ENCODE results near the gene RABGGTA.

- TF ChIP-seq, protein P1, sequence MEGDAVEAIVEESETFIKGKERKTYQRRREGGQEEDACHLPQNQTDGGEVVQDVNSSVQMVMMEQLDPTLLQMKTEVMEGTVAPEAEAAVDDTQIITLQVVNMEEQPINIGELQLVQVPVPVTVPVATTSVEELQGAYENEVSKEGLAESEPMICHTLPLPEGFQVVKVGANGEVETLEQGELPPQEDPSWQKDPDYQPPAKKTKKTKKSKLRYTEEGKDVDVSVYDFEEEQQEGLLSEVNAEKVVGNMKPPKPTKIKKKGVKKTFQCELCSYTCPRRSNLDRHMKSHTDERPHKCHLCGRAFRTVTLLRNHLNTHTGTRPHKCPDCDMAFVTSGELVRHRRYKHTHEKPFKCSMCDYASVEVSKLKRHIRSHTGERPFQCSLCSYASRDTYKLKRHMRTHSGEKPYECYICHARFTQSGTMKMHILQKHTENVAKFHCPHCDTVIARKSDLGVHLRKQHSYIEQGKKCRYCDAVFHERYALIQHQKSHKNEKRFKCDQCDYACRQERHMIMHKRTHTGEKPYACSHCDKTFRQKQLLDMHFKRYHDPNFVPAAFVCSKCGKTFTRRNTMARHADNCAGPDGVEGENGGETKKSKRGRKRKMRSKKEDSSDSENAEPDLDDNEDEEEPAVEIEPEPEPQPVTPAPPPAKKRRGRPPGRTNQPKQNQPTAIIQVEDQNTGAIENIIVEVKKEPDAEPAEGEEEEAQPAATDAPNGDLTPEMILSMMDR (conservative IDR thresholded peaks at IDR 0.05; ENCODE audit: low read length): no peak
- no peak for TF ChIP-seq EZH2phosphoT487 (IDR thresholded peaks at IDR 0.05; ENCODE audit: borderline replicate concordance, low read depth, low read length)
These were observed 16.6 kb downstream of the RABGGTA start for GRCh38 chr14:24254630-24255392.

All from OCI-LY7 (cell line).